ENCODE data around the gene PAWR. TPM values are rescaled to one million over a fixed set of nuclear protein-coding genes. Genes with fewer than 3 reads are reported as not detected.

The PAWR gene
- total RNA-seq, 4 donors from 2014 or later = 44.3 to 67.3 (median 48.5) TPM

DNA sequence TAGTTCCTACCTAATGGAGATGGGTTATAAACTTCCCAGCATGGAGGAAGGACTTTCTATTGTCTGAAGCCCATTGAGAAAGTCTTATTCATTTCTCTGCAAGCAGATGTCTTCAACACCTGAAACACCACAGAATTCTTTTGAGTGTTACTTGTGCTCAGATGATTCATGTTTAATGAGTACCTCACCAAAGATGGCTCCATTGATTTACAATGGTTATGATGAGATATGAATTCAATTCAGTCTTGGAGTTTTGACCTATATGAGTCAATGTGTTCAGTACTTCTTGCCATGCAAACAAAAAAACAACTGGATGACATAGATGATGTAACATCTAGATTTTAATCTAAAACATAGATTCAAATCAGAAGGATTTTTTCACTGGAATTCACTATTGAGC lies 15.4 kb upstream of the PAWR start:
- no peak for TF ChIP-seq POLR2A (IDR thresholded peaks at IDR 0.05)
- TF ChIP-seq, protein P1, sequence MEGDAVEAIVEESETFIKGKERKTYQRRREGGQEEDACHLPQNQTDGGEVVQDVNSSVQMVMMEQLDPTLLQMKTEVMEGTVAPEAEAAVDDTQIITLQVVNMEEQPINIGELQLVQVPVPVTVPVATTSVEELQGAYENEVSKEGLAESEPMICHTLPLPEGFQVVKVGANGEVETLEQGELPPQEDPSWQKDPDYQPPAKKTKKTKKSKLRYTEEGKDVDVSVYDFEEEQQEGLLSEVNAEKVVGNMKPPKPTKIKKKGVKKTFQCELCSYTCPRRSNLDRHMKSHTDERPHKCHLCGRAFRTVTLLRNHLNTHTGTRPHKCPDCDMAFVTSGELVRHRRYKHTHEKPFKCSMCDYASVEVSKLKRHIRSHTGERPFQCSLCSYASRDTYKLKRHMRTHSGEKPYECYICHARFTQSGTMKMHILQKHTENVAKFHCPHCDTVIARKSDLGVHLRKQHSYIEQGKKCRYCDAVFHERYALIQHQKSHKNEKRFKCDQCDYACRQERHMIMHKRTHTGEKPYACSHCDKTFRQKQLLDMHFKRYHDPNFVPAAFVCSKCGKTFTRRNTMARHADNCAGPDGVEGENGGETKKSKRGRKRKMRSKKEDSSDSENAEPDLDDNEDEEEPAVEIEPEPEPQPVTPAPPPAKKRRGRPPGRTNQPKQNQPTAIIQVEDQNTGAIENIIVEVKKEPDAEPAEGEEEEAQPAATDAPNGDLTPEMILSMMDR (IDR thresholded peaks at IDR 0.05) = no peak
- Histone ChIP-seq H3K4me3 (no peak overlapping the region), H3K36me3 (no peaks in the 10 kb centered on the region), H3K4me1 (no peaks in the 10 kb centered on the region), H3K9me3 (no peaks in the 10 kb centered on the region), H3K27ac (no peak overlapping the region), H3K27me3 (peaks cover 0 to 6% (median 0%) of the 10 kb centered on the region in 4 donors)
- no peak for DNase-seq
- intact Hi-C loops (cut with DNase I) = no loop called here

- H3K27ac ChIP-seq = no peak overlapping the region
- no peaks in the 10 kb centered on the region for H3K36me3 ChIP-seq
- TF ChIP-seq, protein P1 (IDR thresholded peaks at IDR 0.05) = no peak
- no peak for TF ChIP-seq POLR2A (IDR thresholded peaks at IDR 0.05)
- no peaks in the 10 kb centered on the region for H3K4me1 ChIP-seq
- no peaks in the 10 kb centered on the region for H3K9me3 ChIP-seq
- H3K4me3 ChIP-seq = no peak overlapping the region
- intact Hi-C loops (cut with DNase I) = loop anchor here (10.0 kb wide), 1 partner anchor 144 kb away; no protein-coding TSS in a partner anchor
- H3K27me3 ChIP-seq = no peaks in the 10 kb centered on the region
- 85 to 96% methylated on average over 3 of the region's 3 CpGs for WGBS, 2 donors
- no peak for DNase-seq
Observed at GRCh38 chr12:79698966-79699365, 8.2 kb upstream of the PAWR start.

DNA sequence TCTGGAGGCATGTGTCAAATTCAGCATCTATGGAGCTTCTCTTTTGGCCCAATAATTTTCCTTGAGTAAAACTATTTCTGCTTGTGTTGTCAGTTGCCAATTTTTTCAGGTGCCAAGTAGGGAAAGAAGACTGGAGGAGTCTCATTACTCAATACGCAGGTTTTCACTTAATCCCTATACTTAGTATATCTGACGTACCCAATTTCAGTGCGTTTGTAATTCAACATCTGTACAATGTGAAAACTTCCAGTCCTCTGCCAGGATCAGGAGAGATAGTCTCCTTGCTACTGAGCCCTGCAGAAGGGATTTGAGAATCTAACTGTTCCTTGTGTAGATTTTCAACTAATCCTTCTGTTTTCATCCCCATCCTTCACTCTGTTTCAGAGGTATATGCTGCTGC lies 5.7 kb upstream of the PAWR start:
- 60 to 87% methylated on average over 3 of the region's 3 CpGs for WGBS, 2 donors
- no peak for DNase-seq
- H3K9me3 ChIP-seq = no peaks in the 10 kb centered on the region
- no peak overlapping the region for H3K27ac ChIP-seq
- H3K36me3 ChIP-seq = no peaks in the 10 kb centered on the region
- TF ChIP-seq POLR2A (IDR thresholded peaks at IDR 0.05) = no peak
- TF ChIP-seq, protein P1 (IDR thresholded peaks at IDR 0.05) = no peak
- no peaks in the 10 kb centered on the region for H3K27me3 ChIP-seq
- intact Hi-C loops (cut with DNase I) = loop anchor here (10.0 kb wide), 1 partner anchor 142 kb away; no protein-coding TSS in a partner anchor
- no peak overlapping the region for H3K4me3 ChIP-seq
- peaks cover 5 to 25% (median 6%) of the 10 kb centered on the region in 3 donors for H3K4me1 ChIP-seq

- DNase-seq = no peak
- intact Hi-C loops (cut with DNase I) = loop anchor here (10.0 kb wide), 1 partner anchor 138 kb away; no protein-coding TSS in a partner anchor
- peaks cover 5 to 44% (median 6%) of the 10 kb centered on the region in 3 donors for H3K4me1 ChIP-seq
- H3K27ac ChIP-seq = peak overlapping the region; percentile 95 to 97 (median 96)
- peak overlapping the region in 2 of 4 donors; percentile 76 to 93 for H3K4me3 ChIP-seq
- H3K27me3 ChIP-seq = peaks cover 0 to 17% (median 0%) of the 10 kb centered on the region in 4 donors
- TF ChIP-seq POLR2A (IDR thresholded peaks at IDR 0.05) = no peak
- TF ChIP-seq, protein P1 (IDR thresholded peaks at IDR 0.05) = no peak
- no peaks in the 10 kb centered on the region for H3K36me3 ChIP-seq
- 21 to 26% methylated on average over 6 of the region's 6 CpGs for WGBS, 2 donors
- no peaks in the 10 kb centered on the region for H3K9me3 ChIP-seq
Observed at GRCh38 chr12:79692860-79693577, 2.3 kb upstream of the PAWR start.

DNA sequence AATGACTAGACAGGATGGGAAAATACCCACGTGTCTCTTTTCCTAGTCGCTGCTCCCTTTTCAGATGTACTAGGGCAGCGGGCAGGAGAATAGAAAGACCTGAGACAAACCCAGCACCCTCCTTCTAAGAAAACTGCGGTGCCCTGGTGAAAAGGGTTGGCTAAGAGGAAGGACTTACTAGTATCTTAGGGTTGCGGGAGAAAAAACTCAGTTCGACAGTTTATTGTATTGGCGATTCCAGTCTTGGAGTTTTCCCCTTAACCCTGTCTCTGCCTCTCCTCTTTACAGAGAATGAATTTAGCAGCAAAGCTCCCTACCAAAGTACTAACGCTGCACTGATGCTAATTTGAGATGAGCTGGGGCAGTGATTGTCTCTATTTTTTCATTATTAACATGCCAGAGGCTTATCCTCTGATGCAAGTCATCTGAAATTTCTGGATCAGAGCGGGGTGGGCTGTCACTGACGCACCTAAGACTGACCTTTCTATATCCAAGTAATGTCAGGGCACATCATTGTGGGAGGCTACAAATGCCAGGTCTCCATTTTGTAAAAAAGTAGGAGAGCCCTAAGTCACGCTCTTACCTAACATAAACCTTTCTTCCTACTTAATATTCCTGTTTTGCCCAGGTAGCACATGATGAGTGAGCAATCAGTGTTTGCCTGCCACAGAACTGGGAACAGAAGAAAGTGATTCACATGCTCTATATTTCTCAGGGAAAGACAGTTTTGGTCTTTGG lies 916 bp upstream of the PAWR start:
- TF ChIP-seq, protein P1 (IDR thresholded peaks at IDR 0.05) = no peak
- TF ChIP-seq POLR2A (IDR thresholded peaks at IDR 0.05) = no peak
- H3K4me1 ChIP-seq = peaks cover 5 to 57% (median 6%) of the 10 kb centered on the region in 3 donors
- no peaks in the 10 kb centered on the region for H3K36me3 ChIP-seq
- peak overlapping the region; percentile 95 to 97 (median 96) for H3K27ac ChIP-seq
- H3K27me3 ChIP-seq = peaks cover 0 to 17% (median 0%) of the 10 kb centered on the region in 4 donors
- no peak for DNase-seq
- intact Hi-C loops (cut with DNase I) = loop anchor here (2.0 to 10.0 kb wide), 2 partner anchors 137 to 269 kb away; no protein-coding TSS in a partner anchor
- H3K4me3 ChIP-seq = peak overlapping the region; percentile 76 to 96 (median 93)
- no peaks in the 10 kb centered on the region for H3K9me3 ChIP-seq
- WGBS, 2 donors = 9 to 11% methylated on average over 11 of the region's 11 CpGs
